GM18517 (cell line): ENCODE measurements around the gene WDR46.
A peak's percentile ranks its signal among the peaks of the same experiment; 100 is the strongest.

Experiments
- ATAC-seq: cut with Tn5 transposase; IDR thresholded peaks from one replicate; pipeline ENCODE4 v1.9.1; 2021; ENCODE audit warnings: mild to moderate bottlenecking, moderate library complexity; ENCODE audit not compliant: unreplicated experiment

Gene WDR46, protein sequence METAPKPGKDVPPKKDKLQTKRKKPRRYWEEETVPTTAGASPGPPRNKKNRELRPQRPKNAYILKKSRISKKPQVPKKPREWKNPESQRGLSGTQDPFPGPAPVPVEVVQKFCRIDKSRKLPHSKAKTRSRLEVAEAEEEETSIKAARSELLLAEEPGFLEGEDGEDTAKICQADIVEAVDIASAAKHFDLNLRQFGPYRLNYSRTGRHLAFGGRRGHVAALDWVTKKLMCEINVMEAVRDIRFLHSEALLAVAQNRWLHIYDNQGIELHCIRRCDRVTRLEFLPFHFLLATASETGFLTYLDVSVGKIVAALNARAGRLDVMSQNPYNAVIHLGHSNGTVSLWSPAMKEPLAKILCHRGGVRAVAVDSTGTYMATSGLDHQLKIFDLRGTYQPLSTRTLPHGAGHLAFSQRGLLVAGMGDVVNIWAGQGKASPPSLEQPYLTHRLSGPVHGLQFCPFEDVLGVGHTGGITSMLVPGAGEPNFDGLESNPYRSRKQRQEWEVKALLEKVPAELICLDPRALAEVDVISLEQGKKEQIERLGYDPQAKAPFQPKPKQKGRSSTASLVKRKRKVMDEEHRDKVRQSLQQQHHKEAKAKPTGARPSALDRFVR

DNA sequence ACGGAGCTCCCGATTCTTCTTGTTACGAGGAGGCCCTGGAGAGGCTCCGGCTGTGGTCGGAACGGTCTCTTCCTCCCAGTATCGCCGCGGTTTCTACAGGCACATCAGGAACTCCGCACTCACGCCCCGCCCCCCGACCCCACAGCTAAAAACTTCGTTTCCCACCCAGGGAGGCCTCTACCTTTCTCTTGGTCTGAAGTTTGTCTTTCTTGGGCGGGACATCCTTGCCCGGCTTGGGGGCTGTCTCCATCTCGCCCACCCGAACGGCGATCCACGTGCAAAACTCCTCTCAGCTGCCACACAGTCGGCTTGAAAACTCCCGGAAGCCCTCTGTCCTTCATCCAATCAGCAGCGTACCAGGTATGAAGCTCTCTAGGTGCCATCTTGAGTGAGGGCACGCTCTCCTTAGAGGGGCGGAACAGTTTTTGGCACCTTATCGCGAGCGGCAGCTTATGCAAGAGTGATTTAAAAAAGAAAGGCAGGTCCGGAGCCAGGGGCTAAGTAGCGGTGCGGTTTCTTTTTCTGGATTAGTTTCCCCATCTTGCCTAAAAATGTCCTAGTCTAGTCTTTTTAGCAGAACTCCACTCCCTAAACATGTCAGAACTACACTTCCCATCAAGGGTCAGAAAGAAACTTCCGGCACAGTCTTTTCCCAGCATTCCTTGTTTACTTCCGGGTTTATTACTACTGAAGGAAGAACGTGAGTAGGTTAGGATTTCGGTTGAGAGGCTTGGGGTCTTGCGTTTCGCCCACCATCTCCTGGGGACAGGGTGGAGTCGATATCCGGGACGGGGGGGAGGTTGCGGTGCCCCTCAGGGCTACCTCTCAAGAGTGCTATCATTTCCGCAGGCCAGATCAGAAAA is at the start of gene WDR46, which contains the start of gene PFDN6:
WDR46 (minus strand) TSS at position 319 of the 863 bp plus-strand sequence; CDS start at position 250, 69 bp downstream.
PFDN6 (plus strand) TSS at position 681 of the 863 bp plus-strand sequence. CDS start 256 bp downstream, outside the sequence.
- peak; percentile 68 for ATAC-seq

DNA sequence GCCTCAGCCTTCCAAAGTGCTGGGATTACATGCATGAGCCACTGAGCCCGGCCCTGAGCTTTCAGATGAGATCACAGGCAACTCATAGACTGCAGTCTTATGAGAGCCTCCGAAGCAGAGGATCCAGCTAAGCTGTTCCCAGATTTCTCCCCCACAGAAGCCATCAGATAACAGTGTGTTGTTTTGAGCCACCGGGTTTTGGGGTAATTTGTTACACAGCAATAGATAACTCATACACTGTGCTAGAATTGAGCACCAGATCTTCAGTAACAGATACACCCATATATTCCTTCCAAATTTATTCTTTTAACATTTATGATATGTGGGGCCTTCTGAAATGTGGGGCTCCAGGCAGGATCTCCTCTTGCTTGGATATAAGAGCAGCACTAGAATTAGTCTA is 47.5 kb upstream of the WDR46 start:
- no peak for ATAC-seq

DNA sequence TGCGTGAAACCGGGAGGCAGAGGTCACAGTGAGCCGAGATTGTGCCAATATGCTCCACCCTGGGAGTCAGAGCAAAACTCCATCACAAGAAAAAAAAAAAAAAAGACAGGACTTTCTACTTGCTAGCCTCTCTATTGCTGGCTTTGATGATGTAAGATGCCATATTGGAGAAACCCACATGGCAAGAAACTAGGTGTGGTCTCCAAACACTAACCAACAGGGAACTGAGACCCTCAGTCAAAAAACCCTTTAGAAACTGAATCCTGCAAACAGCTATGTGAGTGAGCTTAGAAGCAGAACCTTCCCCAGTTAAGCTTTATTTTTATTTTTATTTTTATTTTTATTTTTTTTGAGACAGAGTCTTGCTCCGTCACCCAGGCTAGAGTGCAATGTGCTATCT is 46.9 kb upstream of the WDR46 start:
- ATAC-seq: no peak

DNA sequence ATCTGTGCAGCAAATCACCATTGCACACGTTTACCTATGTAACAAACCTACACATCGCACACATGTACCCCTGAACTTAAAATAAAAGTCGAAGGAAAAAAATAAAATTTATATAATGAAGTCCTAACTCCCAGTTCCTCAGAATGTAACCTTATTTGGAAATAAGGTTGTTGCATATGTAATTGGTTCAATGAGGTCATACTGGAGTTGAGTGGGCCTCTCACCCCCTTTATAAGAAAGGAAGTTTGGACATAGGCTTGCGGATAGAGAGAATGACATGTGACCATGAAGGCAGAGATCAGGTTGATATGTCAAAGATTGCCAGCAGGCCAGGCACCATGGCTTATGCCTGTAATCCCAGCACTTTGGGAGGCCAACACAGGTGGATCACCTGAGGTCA is 44.6 kb upstream of the WDR46 start:
- no peak for ATAC-seq

DNA sequence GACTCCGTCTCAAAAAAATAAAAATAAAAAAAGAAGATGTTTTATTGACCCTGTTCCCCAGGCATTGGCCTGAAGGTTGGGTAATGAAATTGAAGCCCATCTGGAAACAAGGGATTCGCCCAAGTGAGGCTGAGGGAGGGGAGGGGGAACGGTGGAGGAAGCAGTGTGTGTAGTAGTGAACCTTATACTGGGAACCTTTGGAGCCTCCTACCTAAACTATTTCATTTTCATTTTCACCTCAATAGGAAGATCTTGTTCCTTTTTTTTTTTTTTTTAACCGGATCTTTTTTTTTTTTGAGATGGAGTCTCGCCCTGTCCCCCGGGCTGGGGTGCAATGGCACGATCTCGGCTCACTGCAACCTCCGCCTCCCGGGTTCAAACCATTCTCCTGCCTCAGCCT is 41.7 kb upstream of the WDR46 start:
- ATAC-seq: no peak

DNA sequence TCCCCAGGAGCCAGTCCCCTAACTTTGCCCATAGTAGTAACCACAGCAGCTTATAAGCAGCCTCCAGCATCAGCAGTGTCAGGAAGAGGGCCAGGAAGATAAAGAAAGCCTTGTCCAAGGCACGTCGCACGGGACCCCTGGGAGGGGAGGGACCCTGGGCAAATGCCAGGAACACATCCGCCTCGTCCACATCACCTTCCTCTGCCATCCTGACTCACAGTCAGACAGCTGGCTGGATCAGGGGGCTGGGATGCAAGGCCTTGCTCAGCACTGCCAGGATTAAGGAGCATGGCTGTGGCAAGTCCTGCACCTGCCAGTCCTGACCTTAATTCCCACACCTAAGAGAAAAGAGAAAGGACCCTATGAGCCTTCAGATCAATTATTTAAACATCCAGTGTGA is 40.0 kb upstream of the WDR46 start:
- ATAC-seq: no peak

DNA sequence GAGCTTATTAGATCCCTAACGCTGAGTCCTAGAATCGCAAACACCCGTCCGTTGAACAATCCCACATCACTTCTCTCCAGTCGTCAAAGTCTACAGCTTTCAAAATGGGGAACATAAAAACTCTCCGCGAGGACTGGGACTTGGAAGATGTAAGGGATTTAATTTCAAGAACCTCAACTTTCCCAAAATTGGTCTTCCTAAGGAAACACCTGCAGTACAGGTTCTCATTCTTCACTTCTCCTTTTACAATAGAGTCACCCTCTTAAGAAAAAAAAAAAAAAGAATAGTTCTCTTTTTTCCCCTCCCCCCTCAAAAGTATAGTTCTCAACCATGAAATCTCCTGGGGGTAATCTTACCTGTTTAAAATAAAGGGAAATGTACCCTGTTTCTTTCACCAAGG is 35.1 kb upstream of the WDR46 start:
- no peak for ATAC-seq

DNA sequence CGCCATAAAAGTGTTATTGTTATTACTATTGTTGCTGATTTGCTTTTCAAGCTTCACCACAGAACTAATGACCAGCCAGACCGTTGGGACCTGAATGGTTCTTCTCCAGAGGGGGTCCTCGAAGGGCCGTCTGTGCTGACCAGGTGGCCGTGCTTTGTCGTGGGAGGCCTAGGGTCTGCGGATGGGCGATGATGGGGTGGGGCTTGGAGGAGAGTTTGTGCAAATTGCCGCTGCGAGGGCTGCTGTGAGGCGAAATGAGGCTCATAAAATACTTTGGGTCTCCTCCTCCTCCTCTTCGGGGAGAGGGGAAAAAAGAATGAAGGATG is 34.5 kb upstream of the WDR46 start:
- ATAC-seq: no peak

DNA sequence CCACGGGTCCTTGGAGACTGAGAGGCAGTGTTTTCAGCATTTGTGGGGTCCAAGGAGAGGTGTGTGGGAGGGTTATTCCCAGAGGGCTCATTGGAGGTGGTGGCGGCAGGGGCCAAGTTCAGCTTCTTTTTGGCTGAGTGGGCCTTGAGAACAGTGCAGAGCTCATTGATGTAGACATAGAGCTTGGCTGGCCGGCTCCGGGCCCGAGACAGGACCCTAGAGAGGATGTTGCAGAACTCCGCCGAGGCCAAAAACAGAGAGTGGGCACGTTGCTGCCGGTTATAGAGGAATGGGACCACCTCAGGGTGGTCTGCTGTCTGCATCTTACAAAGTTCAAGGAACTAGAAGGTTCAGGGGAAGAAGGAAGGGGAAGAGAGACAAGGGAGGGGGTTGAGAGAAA is 32.2 kb upstream of the WDR46 start:
- ATAC-seq: no peak

DNA sequence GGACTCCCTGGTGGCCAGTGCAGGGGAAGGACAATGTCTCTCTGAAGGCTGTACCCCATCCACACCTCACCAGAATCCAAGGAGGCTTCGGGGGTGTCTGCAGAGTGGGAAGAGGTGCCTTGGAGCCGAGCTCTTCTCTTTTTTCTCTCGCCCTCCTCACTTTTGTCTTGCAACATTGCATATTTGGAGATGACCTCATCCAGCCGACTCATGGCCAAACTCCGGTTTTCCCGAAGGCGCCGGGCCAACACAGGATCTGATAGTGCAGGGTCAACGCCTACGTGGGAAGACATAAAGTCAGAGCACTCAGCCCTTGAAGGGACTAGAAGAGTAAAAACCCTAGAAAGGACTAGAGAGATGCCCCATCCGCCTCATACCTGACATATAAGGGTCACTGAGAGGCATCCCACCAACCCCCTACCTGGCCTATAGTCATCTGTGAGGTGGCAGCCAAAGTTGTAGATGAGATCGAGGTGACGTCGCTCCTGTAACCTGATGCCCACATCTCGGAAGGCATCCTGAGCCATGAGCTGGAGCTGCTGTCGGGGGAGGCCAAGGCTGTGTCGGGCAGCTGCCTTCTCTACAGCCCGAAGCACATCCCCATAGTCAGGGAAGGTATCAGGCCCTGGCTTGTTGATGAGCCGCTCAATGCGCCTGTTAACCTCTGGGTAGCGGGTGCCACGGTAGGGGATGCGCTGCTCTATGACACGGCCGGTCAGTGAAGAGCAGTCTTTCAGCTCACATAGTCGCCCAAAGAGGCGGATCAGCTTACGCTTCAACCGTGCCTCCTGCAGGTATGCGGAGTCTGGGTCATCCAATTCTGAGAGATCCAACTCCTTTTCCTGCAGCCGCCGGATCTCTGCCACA is 31.5 kb upstream of the WDR46 start:
- no peak for ATAC-seq

DNA sequence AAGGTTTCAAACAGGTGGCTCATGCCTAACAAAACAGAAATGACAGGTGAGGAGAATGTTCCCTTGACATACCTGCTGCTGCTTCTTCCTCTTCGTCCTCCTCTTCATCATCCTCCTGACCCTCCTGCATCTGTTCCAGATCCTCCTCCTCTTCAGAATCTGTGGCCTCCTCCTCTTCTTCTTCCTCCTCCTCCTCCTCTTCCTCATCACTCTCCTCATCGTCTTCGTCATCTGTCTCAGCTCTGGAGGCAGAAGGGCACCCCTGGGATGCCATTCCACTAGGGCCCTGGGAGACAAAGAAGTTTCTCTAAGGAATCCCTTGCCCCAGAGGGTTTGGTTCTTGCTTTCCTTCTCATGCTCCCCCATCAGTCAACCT is 30.9 kb upstream of the WDR46 start:
- no peak for ATAC-seq

DNA sequence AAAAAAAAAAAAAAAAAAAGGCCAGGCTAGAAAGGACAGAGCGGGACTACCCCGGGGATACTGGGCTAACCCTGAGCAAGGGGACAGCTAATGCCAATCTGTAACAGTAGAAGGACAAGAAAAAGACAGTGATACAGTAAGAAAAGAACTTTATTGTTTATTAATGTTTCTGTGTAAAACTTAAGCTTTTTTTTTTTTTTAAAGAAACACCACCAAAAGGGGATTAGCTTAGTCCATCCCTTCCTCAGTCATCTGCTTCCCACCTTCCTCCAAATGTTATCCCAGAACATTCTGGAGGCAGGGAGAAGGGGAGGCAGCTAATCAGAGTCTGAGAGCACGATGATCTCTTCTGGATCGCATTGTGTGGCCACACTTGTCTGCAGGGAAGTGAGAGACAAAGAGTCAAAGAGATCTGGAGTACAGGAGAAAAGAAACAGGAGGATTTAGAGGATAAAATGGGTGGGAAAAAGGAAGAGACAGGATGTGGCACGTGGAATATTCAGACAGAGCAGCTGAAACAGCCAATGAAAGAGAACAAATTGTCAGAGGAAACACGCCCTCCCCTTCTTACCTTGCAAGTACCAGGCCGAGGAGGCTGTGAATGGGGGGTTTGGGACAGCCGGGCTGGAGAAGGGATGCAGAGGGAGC is 29.5 kb upstream of the WDR46 start:
- ATAC-seq: no peak

DNA sequence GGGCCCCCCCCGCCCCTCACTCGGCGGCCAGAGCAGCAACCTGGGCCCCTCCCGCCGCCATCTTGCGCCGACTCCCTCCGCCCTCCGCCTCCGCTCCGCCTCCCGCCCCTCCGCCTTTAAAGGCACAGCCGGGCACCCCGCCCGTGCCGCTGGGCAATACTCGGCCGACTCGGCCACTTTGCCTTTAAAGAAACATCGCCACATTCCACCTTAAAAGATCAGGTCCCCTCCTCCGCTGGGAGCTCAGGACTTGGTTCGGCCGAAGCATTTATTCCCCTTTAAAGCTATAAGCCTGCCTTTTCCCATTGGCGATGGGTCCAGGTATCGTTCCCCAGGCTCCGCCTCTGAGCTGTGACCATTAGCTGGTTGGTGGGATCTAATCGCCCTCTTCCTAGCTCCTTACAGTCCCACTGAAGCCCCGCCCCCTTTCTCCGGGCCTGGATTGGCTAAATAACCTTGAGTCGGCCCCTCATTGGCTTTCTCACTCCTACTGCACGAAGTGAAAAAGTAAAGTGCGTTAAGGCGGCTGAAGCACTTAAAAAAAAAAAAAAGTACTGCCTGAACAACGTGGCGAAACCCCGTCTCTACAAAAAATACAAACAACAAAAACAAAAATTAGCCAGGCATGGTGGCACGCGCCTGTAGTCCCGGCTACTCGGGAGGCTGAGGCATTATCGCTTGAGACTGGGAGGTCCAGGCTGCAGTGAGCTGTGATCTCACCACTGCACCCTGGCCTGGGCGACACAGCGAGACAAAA is 28.8 kb upstream of the WDR46 start, which contains the start of gene ZBTB22:
ZBTB22 (minus strand) TSS at position 76 of the 757 bp plus-strand sequence. CDS start 828 bp downstream, outside the sequence.
- ATAC-seq: peak; percentile 58

DNA sequence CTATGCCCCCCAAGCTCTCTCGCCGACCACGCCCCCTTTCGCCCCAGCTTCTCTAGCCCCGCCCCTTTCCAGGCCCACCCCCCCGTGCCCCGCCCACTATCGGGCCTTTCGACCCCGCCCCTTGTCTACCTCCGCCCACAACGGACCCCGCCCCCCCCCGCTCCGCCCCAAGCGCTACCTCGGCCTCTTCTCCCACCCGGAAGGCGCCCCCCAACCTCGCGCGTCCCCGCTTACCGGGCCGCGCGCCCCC is 28.3 kb upstream of the WDR46 start:
- no peak for ATAC-seq

DNA sequence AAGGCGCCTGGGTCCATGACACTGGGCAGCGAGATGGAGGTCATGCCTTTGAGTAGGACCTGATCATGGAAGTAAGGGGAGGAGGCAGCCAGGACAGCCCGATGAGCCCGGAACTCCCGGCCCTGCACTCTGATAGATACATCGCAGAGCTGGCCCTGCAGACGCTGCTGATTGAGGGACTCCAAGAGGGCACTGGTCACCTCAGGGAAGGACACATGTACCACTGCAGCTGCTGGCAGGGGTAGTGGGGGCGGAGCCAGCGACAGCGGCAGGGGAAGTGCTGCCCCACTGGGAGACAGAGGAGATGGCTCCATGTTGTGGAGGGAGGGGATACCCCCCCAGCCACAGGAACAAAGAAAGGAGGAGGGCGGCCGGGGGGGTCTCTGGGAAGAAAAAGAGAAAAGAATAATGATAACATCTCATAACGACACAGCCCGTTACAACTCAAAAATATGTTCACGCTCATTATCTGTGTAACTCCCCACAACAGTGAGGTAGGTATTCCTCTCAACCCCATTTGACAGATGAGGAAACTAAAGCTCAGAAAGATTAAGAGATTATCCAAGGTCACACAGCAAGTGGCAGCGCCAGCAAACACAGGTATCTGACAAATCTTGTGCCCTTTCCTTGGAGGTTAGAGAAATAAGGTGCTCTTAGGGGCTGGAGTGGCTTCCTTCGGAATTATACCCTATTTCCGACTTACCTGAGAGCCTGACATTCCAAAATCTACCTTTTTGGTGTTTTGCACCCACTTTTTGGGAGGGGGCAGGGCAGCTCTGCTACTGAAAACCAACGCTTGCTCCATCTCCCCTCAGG is 27.8 kb upstream of the WDR46 start:
- ATAC-seq: no peak

DNA sequence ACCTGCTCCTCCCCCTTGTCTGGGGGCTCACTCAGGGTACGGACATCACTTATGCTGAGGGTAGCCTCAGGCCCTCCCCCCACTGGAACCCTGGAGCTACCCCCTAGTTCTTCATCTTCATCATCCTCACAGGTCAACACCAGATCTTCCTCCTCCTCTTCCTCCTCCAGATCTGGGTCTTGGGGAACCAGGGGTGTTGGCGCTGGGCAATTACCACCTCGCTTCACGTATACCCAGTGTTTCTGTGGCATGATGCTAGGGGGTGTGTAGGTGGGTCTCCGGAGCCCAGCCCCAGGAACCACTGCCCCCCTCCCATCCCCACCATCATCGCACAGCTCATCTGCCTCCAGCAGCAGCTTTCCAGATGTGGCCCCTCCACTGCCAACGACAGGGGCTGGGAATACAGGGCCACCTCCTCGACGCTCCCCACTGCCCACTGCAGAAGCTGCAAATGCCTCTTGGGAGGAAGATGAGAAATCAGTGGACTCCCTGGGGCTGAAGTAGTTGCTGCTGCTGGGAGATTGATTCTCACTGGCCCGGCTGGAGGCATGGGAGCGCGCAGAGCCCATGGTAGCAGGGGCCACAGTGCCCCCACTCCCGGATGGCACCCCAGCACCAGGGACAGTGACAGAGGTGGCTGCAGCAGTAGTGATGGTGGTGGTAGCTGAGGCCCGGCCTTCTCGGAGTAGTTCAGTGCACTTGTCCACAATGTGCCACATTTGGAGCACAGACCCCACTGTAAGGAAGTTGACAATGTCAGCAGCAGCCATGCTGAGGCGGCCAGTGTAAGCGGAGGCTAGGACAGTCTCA is 27.0 kb upstream of the WDR46 start:
- ATAC-seq: no peak

DNA sequence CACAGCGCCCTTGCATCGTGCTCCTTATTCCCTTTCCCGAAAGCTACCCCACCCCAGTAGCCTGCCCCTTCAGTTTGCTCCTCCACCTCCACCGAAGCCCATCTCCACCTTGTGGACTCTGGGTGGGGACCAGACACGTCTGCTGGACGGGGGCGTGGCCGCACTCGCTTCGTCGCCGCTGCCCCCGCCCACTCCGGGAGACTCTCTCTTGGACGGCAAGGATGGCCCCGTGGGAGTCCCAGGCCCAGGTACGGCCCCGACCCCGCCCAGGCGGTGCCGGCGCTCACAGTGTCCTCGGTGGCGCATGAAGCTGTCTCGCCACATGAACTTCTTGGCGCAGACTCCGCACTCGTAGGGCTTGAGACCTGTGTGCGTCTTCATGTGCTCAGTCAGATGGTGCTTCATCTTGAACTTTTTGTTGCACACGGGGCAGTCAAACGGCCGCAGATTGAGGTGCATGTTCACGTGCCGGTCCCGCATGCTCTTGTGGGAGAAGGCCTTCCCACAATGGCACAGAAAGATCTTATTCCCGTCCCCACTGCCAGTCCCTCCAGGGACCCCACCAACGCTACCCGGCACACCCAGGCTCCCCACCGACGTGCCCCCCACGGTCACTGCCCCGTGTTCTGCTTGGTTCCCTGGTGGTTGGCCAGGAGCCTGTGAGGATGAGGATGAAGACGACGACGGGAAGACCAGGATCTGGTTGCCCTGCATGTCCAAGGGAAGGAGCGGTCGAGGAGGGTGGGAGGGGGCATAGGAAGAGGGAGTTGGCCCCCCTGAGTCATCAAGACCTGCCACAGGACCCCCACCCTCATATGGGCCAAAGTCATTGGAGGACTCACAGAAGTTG is 26.1 kb upstream of the WDR46 start:
- no peak for ATAC-seq
